Measurements from ENCODE around the gene VPS26A.

Gene VPS26A

DNA sequence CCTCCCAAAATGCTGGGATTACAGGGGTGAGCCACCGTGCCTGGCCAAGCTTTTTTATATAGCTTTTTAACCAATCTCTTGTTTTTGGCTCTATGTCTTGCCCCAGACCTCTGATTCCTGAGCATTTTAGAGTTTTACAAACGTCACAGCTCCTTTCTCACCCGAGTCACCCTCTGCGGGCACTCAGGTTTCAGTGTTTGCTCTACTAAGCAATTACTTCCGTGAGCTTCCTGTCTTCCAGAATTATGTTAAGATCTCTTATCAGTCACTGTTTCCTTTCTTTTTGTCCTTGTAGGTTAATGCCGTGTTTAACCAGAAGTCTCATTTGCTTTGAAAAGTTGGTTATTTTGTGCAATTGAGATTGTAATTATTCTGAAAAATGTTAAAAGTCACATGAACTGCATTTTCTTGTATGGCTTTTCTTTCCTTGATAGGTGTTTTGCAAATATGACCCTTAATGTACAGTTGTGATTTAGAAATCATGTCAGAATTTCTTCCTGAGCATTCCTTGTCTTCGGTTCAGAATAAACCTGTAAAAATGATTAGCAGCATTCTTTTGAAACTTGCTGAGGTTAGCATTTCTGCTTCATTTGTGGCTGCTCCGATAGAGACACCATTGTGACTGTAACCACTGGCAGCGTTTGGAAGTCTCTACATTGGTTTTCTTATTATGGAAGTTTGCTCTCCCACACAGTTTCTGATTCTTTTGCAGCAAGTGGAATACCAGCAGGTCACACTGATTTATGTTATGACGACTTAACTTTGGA, 91.6 kb downstream of the VPS26A start:
- H3K27me3 ChIP-seq (ENCODE audit: control insufficient read depth in 5 of 5, insufficient read depth in 4 of 5, low read length in 5 of 5) = peaks cover 0 to 18% (median 0%) of the 10 kb centered on the region in 5 donors
- peaks cover 0 to 14% (median 0%) of the 10 kb centered on the region in 5 donors for H3K4me1 ChIP-seq (ENCODE audit: control insufficient read depth in 5 of 5, insufficient read depth in 5 of 5, low read length in 5 of 5)
- no peaks in the 10 kb centered on the region for H3K36me3 ChIP-seq (ENCODE audit: control insufficient read depth in 5 of 5, insufficient read depth in 5 of 5, low read length in 5 of 5)
- peaks cover 0 to 5% (median 0%) of the 10 kb centered on the region in 5 donors for H3K9me3 ChIP-seq (ENCODE audit: control insufficient read depth in 5 of 5, low read length in 5 of 5)
- H3K4me3 ChIP-seq (ENCODE audit: low read depth in 1 of 5, low read length in 5 of 5) = no peak overlapping the region
- no peak overlapping the region for H3K9ac ChIP-seq (ENCODE audit: low read length in 5 of 5)
- no peak overlapping the region for H3K27ac ChIP-seq (ENCODE audit: low read depth, low read length)

DNA sequence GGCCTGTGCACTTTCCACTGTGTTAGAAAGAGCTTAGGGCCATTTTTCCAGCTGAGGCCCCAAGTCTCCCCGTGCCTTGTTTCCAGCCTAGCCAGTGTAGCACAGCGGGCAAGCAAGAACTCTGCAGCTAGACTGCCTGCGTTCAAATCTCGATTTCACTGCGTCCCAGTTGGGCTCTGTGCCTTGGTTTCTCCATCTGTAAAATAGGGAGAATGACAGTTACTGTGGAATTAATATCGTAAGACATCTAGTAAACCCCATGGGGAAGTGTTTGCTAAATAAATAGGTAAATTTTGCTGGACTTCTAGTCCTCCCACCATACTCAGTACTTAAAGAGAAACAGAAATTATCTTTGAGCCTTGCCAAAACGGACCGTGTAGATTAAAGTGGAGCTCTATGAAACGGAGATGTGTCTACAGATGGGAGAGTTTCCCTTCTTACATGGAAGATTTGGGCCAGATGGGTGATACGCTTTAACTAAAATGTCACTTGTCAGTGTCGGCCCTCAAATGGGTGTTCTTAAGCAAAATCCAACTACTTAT, 92.7 kb downstream of the VPS26A start:
- Histone ChIP-seq H3K4me3 (ENCODE audit: low read depth in 1 of 5, low read length in 5 of 5) (no peak overlapping the region), H3K9ac (ENCODE audit: low read length in 5 of 5) (no peak overlapping the region), H3K27me3 (ENCODE audit: control insufficient read depth in 5 of 5, insufficient read depth in 4 of 5, low read length in 5 of 5) (peaks cover 0 to 18% (median 3%) of the 10 kb centered on the region in 5 donors), H3K9me3 (ENCODE audit: control insufficient read depth in 5 of 5, low read length in 5 of 5) (peaks cover 0 to 5% (median 0%) of the 10 kb centered on the region in 5 donors), H3K4me1 (ENCODE audit: control insufficient read depth in 5 of 5, insufficient read depth in 5 of 5, low read length in 5 of 5) (peaks cover 0 to 14% (median 0%) of the 10 kb centered on the region in 5 donors), H3K36me3 (ENCODE audit: control insufficient read depth in 5 of 5, insufficient read depth in 5 of 5, low read length in 5 of 5) (no peaks in the 10 kb centered on the region), H3K27ac (ENCODE audit: low read depth, low read length) (no peak overlapping the region)

DNA sequence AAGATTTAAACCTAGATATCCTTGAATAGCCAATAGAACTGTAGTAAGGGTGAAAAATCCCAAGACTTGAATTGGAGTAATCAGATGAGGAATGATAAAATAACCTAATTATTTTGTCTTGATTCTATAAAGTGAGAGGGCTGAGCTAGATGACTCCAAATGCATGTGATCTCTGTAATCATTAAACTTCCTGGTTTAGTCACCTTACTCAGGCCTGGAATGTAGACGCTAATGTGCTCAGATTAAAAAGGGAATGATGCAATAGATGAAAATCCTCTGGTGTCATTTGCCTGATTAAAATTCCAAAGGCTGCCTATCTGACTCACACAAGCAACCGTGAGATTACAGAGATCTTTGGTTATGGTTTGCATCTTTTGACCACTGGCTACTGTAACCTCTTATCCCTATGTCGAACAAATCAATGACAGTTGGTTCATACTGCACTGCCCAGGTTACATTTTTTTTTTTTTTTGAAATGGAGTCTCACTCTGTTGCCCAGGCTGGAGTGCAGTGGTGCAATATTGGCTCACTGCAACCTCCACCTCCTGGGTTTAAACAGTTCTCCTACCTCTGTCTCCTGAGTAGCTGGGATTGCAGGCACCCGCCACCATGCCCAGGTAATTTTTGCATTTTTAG, 93.3 kb downstream of the VPS26A start:
- H3K36me3 ChIP-seq (ENCODE audit: control insufficient read depth in 5 of 5, insufficient read depth in 5 of 5, low read length in 5 of 5) = no peaks in the 10 kb centered on the region
- H3K9me3 ChIP-seq (ENCODE audit: control insufficient read depth in 5 of 5, low read length in 5 of 5) = peaks cover 0 to 5% (median 0%) of the 10 kb centered on the region in 5 donors
- H3K27ac ChIP-seq (ENCODE audit: low read depth, low read length) = no peak overlapping the region
- H3K4me1 ChIP-seq (ENCODE audit: control insufficient read depth in 5 of 5, insufficient read depth in 5 of 5, low read length in 5 of 5) = peaks cover 0 to 14% (median 2%) of the 10 kb centered on the region in 5 donors
- H3K27me3 ChIP-seq (ENCODE audit: control insufficient read depth in 5 of 5, insufficient read depth in 4 of 5, low read length in 5 of 5) = peaks cover 0 to 18% (median 3%) of the 10 kb centered on the region in 5 donors
- H3K4me3 ChIP-seq (ENCODE audit: low read depth in 1 of 5, low read length in 5 of 5) = no peak overlapping the region
- H3K9ac ChIP-seq (ENCODE audit: low read length in 5 of 5) = no peak overlapping the region

DNA sequence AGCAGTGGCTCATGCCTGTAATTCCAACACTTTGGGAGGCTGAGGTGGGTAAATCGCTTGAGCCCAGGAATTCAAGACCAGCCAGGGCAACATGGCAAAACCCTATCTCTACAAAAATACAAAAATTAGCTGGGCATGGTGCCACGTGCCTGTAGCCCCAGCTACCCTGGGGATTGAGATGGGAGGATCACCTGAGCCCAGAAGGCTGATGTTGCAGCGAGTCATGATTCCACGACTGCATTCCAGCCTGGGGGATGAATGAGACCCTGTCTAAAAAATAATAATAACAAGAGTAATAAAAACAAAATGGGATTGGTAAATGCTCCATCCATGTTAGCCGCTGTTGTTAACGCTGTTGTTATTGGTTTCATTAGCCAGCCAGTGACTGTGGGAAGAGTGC, 94.9 kb downstream of the VPS26A start:
- Histone ChIP-seq H3K27ac (ENCODE audit: low read depth, low read length) (no peak overlapping the region), H3K27me3 (ENCODE audit: control insufficient read depth in 5 of 5, insufficient read depth in 4 of 5, low read length in 5 of 5) (peaks cover 0 to 18% (median 3%) of the 10 kb centered on the region in 5 donors), H3K9me3 (ENCODE audit: control insufficient read depth in 5 of 5, low read length in 5 of 5) (peaks cover 0 to 5% (median 0%) of the 10 kb centered on the region in 5 donors), H3K4me1 (ENCODE audit: control insufficient read depth in 5 of 5, insufficient read depth in 5 of 5, low read length in 5 of 5) (peaks cover 0 to 12% (median 4%) of the 10 kb centered on the region in 5 donors), H3K36me3 (ENCODE audit: control insufficient read depth in 5 of 5, insufficient read depth in 5 of 5, low read length in 5 of 5) (no peaks in the 10 kb centered on the region), H3K4me3 (ENCODE audit: low read depth in 1 of 5, low read length in 5 of 5) (no peak overlapping the region), H3K9ac (ENCODE audit: low read length in 5 of 5) (no peak overlapping the region)

DNA sequence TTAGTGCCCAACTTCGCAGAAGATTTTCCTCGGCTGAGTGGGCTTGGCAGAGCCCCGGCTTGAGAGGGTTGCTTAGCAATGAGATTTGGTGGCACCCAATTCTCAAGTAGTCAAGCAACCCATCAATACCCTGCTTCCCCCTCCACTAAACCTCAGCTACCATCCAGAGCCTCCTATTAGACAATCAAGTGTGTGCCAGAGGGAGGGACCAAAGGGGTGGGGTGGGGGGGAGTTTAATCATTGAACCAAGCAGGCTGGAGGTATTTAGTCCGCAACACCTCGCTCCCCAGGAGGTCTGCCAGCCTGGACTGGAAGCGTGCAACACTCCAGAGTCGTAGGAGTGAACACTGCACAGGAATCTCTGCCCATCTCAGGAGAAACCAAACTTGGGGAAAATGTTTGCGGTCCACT, 96.1 kb downstream of the VPS26A start, which contains the start of gene HKDC1:
Gene HKDC1 (plus strand): TSS at position 292 of the 411 bp plus-strand sequence. CDS start 104 bp downstream, at position 396.
- Histone ChIP-seq H3K27me3 (ENCODE audit: control insufficient read depth in 5 of 5, insufficient read depth in 4 of 5, low read length in 5 of 5) (peaks cover 0 to 18% (median 3%) of the 10 kb centered on the region in 5 donors), H3K4me1 (ENCODE audit: control insufficient read depth in 5 of 5, insufficient read depth in 5 of 5, low read length in 5 of 5) (peaks cover 0 to 18% (median 4%) of the 10 kb centered on the region in 5 donors), H3K27ac (ENCODE audit: low read depth, low read length) (no peak within 1 kb of the TSS), H3K36me3 (ENCODE audit: control insufficient read depth in 5 of 5, insufficient read depth in 5 of 5, low read length in 5 of 5) (no peaks in the 10 kb centered on the region), H3K9me3 (ENCODE audit: control insufficient read depth in 5 of 5, low read length in 5 of 5) (no peaks in the 10 kb centered on the region), H3K9ac (ENCODE audit: low read length in 5 of 5) (no peak within 1 kb of the TSS), H3K4me3 (ENCODE audit: low read depth in 1 of 5, low read length in 5 of 5) (no peak within 1 kb of the TSS)

DNA sequence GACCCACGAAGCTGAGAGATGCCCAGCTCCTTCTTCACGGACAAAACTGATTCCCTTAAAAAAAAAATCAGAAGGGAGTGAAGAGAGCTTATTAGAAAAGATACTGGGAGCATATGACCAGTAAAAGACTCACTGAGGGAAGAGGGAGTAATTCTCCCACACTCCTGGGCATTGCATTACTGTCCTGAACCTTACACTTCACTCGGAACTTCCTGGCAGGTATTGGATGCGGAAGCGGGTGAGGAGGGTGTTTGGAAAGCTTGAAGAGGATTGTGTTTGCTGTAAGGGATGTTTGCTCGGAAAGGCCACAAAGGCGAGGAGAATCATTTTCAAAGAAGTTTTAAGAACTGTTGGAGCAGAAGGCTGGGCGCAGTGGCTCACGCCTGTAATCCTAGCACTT, 96.5 kb downstream of the VPS26A start:
- H3K9ac ChIP-seq (ENCODE audit: low read length in 5 of 5) = no peak overlapping the region
- H3K27ac ChIP-seq (ENCODE audit: low read depth, low read length) = no peak overlapping the region
- no peaks in the 10 kb centered on the region for H3K9me3 ChIP-seq (ENCODE audit: control insufficient read depth in 5 of 5, low read length in 5 of 5)

More for the DNA sequence above, 96.5 kb downstream of the VPS26A start:
- H3K27me3 ChIP-seq (ENCODE audit: control insufficient read depth in 5 of 5, insufficient read depth in 4 of 5, low read length in 5 of 5) = peaks cover 0 to 18% (median 3%) of the 10 kb centered on the region in 5 donors
- H3K4me1 ChIP-seq (ENCODE audit: control insufficient read depth in 5 of 5, insufficient read depth in 5 of 5, low read length in 5 of 5) = peaks cover 0 to 21% (median 4%) of the 10 kb centered on the region in 5 donors
- no peak overlapping the region for H3K4me3 ChIP-seq (ENCODE audit: low read depth in 1 of 5, low read length in 5 of 5)
- no peaks in the 10 kb centered on the region for H3K36me3 ChIP-seq (ENCODE audit: control insufficient read depth in 5 of 5, insufficient read depth in 5 of 5, low read length in 5 of 5)
